Measurements from ENCODE around the gene MED28.

DNA sequence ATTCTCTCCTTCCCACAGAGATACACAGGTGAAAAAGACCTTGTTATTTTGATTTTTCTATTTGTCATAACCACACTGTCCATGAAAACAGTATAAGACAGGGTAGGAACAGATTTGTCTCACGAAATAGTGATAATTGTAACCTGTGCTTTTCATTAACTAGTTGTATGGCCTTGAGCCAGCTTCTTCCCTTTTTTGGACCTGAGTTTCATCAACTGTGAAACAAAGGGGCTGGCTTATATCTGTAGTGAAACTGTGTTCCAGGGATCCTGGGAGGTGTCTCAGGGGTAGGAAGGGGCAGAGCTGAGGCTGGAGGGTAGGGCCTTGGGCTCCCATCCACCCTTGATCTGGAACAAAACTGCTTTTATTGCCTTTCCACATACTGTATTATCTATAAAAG, 50.9 kb downstream of the MED28 start:
- TF ChIP-seq CTCF (IDR thresholded peaks at IDR 0.05), result no peak
- TF ChIP-seq POLR2A (IDR thresholded peaks at IDR 0.05), result no peak
